Measurements from ENCODE around the gene SH3BP1. TPM values are rescaled to one million over a fixed set of nuclear protein-coding genes. Genes with fewer than 3 reads are reported as not detected.

The SH3BP1 gene
- total RNA-seq, 8 experiments from 2014 or later, result 0.87 to 17.3 (median 3.3) TPM

GRCh38 chr22:37618674-37619073 lies 20.8 kb upstream of the SH3BP1 start:
- WGBS, 10 experiments, result 86 to 100% (median 98%) methylated on average over 1 to 3 of the region's 6 CpGs; no CpG with 5 or more reads in 4 of the 10 experiments
- Histone ChIP-seq H3K27ac (no peak overlapping the region), H3K4me3 (no peak overlapping the region), H3K4me1 (replicated peaks in 1 of 2) (peaks cover under 1 to 1% of the 10 kb centered on the region in 2 donors)
- no peak for ATAC-seq (replicated peaks in 6 of 8)
- in situ Hi-C loops (cut with MboI; ENCODE audit: low pct_unique_long_range_greater_than_20kb in 2 of 9, low sequenced_read_pairs in 9 of 9, unreplicated experiment in 9 of 9), result no loop called here

GRCh38 chr22:37619991-37620390 lies 19.5 kb upstream of the SH3BP1 start:
- in situ Hi-C loops (cut with MboI; ENCODE audit: low pct_unique_long_range_greater_than_20kb in 2 of 9, low sequenced_read_pairs in 9 of 9, unreplicated experiment in 9 of 9), result no loop called here
- peaks cover 4 to 6% of the 10 kb centered on the region in 2 donors for H3K4me1 ChIP-seq (replicated peaks in 1 of 2)
- H3K27ac ChIP-seq, result no peak overlapping the region
- WGBS, 10 experiments, result 80 to 90% (median 90%) methylated on average over 2 to 3 of the region's 7 CpGs; no CpG with 5 or more reads in 7 of the 10 experiments
- no peak overlapping the region for H3K4me3 ChIP-seq
- ATAC-seq (replicated peaks in 6 of 8), result no peak

- 80 to 100% (median 88%) methylated on average over 1 to 8 of the region's 12 CpGs; no CpG with 5 or more reads in 4 of the 10 experiments for WGBS, 10 experiments
- no peak for ATAC-seq (replicated peaks in 6 of 8)
- H3K27ac ChIP-seq, result no peak overlapping the region
- in situ Hi-C loops (cut with MboI; ENCODE audit: low pct_unique_long_range_greater_than_20kb in 2 of 9, low sequenced_read_pairs in 9 of 9, unreplicated experiment in 9 of 9), result no loop called here
- H3K4me1 ChIP-seq (replicated peaks in 1 of 2), result peaks cover 4 to 6% of the 10 kb centered on the region in 2 donors
- H3K4me3 ChIP-seq, result no peak overlapping the region
Measured at GRCh38 chr22:37621352-37621860, 18.1 kb upstream of the SH3BP1 start.

GRCh38 chr22:37623075-37624016 lies 16.1 kb upstream of the SH3BP1 start:
- 0 to 71% (median 29%) methylated on average over 1 to 10 of the region's 22 CpGs; no CpG with 5 or more reads in 6 of the 10 experiments for WGBS, 10 experiments
- peak; percentile 62 to 95 (median 68) for ATAC-seq (replicated peaks in 6 of 8)
- peaks cover 4 to 6% of the 10 kb centered on the region in 2 donors for H3K4me1 ChIP-seq (replicated peaks in 1 of 2)
- in situ Hi-C loops (cut with MboI; ENCODE audit: low pct_unique_long_range_greater_than_20kb in 2 of 9, low sequenced_read_pairs in 9 of 9, unreplicated experiment in 9 of 9), result no loop called here
- no peak overlapping the region for H3K4me3 ChIP-seq
- H3K27ac ChIP-seq, result peak overlapping the region in 1 of 2 donors; percentile 22

- peak overlapping the region in 1 of 2 donors; percentile 22 for H3K27ac ChIP-seq
- no peak for ATAC-seq (replicated peaks in 6 of 8)
- in situ Hi-C loops (cut with MboI; ENCODE audit: low pct_unique_long_range_greater_than_20kb in 2 of 9, low sequenced_read_pairs in 9 of 9, unreplicated experiment in 9 of 9), result no loop called here
- no peak overlapping the region for H3K4me3 ChIP-seq
- WGBS, 10 experiments, result 63 to 100% (median 100%) methylated on average over 1 to 6 of the region's 6 CpGs; no CpG with 5 or more reads in 5 of the 10 experiments
- H3K4me1 ChIP-seq (replicated peaks in 1 of 2), result peaks cover 4 to 6% of the 10 kb centered on the region in 2 donors
Measured at GRCh38 chr22:37624017-37624365, 15.5 kb upstream of the SH3BP1 start.

- in situ Hi-C loops (cut with MboI; ENCODE audit: low pct_unique_long_range_greater_than_20kb in 2 of 9, low sequenced_read_pairs in 9 of 9, unreplicated experiment in 9 of 9), result no loop called here
- WGBS, 10 experiments, result 100% methylated on average over 1 of the region's 7 CpGs; no CpG with 5 or more reads in 9 of the 10 experiments
- Histone ChIP-seq H3K4me3 (no peak overlapping the region), H3K27ac (no peak overlapping the region), H3K4me1 (replicated peaks in 1 of 2) (peaks cover 4 to 6% of the 10 kb centered on the region in 2 donors)
- ATAC-seq (replicated peaks in 6 of 8), result no peak
Measured at GRCh38 chr22:37624876-37625275, 14.6 kb upstream of the SH3BP1 start.

GRCh38 chr22:37625737-37626136 lies 13.7 kb upstream of the SH3BP1 start:
- ATAC-seq (replicated peaks in 6 of 8), result no peak
- in situ Hi-C loops (cut with MboI; ENCODE audit: low pct_unique_long_range_greater_than_20kb in 2 of 9, low sequenced_read_pairs in 9 of 9, unreplicated experiment in 9 of 9), result no loop called here
- WGBS, 10 experiments, result 95 to 100% methylated on average over 1 to 4 of the region's 14 CpGs; no CpG with 5 or more reads in 8 of the 10 experiments
- H3K27ac ChIP-seq, result no peak overlapping the region
- H3K4me1 ChIP-seq (replicated peaks in 1 of 2), result peaks cover 4 to 6% of the 10 kb centered on the region in 2 donors
- no peak overlapping the region for H3K4me3 ChIP-seq

GRCh38 chr22:37626144-37626543 lies 13.3 kb upstream of the SH3BP1 start:
- in situ Hi-C loops (cut with MboI; ENCODE audit: low pct_unique_long_range_greater_than_20kb in 2 of 9, low sequenced_read_pairs in 9 of 9, unreplicated experiment in 9 of 9), result no loop called here
- WGBS, 10 experiments, result 80 to 100% (median 92%) methylated on average over 1 to 8 of the region's 11 CpGs; no CpG with 5 or more reads in 5 of the 10 experiments
- Histone ChIP-seq H3K27ac (no peak overlapping the region), H3K4me3 (no peak overlapping the region), H3K4me1 (replicated peaks in 1 of 2) (peaks cover 4 to 6% of the 10 kb centered on the region in 2 donors)
- no peak for ATAC-seq (replicated peaks in 6 of 8)

GRCh38 chr22:37626556-37627075 lies 12.9 kb upstream of the SH3BP1 start:
- in situ Hi-C loops (cut with MboI; ENCODE audit: low pct_unique_long_range_greater_than_20kb in 2 of 9, low sequenced_read_pairs in 9 of 9, unreplicated experiment in 9 of 9), result no loop called here
- 20 to 100% (median 87%) methylated on average over 1 to 10 of the region's 13 CpGs; no CpG with 5 or more reads in 3 of the 10 experiments for WGBS, 10 experiments
- Histone ChIP-seq H3K27ac (no peak overlapping the region), H3K4me3 (no peak overlapping the region), H3K4me1 (replicated peaks in 1 of 2) (peaks cover 4 to 6% of the 10 kb centered on the region in 2 donors)
- ATAC-seq (replicated peaks in 6 of 8), result no peak

- no peak for ATAC-seq (replicated peaks in 6 of 8)
- in situ Hi-C loops (cut with MboI; ENCODE audit: low pct_unique_long_range_greater_than_20kb in 2 of 9, low sequenced_read_pairs in 9 of 9, unreplicated experiment in 9 of 9), result no loop called here
- peaks cover 4 to 6% of the 10 kb centered on the region in 2 donors for H3K4me1 ChIP-seq (replicated peaks in 1 of 2)
- H3K4me3 ChIP-seq, result no peak overlapping the region
- no peak overlapping the region for H3K27ac ChIP-seq
- WGBS, 10 experiments, result 40 to 100% (median 82%) methylated on average over 1 to 5 of the region's 7 CpGs; no CpG with 5 or more reads in 5 of the 10 experiments
Measured at GRCh38 chr22:37627121-37627520, 12.3 kb upstream of the SH3BP1 start.

- in situ Hi-C loops (cut with MboI; ENCODE audit: low pct_unique_long_range_greater_than_20kb in 2 of 9, low sequenced_read_pairs in 9 of 9, unreplicated experiment in 9 of 9), result no loop called here
Measured at GRCh38 chr22:37627545-37627944, 11.9 kb upstream of the SH3BP1 start.

GRCh38 chr22:37628830-37629229 lies 10.6 kb upstream of the SH3BP1 start:
- Histone ChIP-seq H3K4me3 (no peak overlapping the region), H3K4me1 (replicated peaks in 1 of 2) (peaks cover 10 to 16% of the 10 kb centered on the region in 2 donors), H3K27ac (no peak overlapping the region)
- ATAC-seq (replicated peaks in 6 of 8), result no peak
- in situ Hi-C loops (cut with MboI; ENCODE audit: low pct_unique_long_range_greater_than_20kb in 2 of 9, low sequenced_read_pairs in 9 of 9, unreplicated experiment in 9 of 9), result no loop called here
- WGBS, 10 experiments, result 33 to 97% (median 52%) methylated on average over 1 to 5 of the region's 8 CpGs; no CpG with 5 or more reads in 6 of the 10 experiments

More at GRCh38 chr22:37627545-37627944, 11.9 kb upstream of the SH3BP1 start:
- ATAC-seq (replicated peaks in 6 of 8), result no peak
- Histone ChIP-seq H3K27ac (no peak overlapping the region), H3K4me1 (replicated peaks in 1 of 2) (peaks cover 4 to 6% of the 10 kb centered on the region in 2 donors), H3K4me3 (no peak overlapping the region)
- WGBS, 10 experiments, result 94 to 100% methylated on average over 2 to 3 of the region's 6 CpGs; no CpG with 5 or more reads in 8 of the 10 experiments

- no peak overlapping the region for H3K4me3 ChIP-seq
- ATAC-seq (replicated peaks in 6 of 8), result no peak
- peaks cover 19 to 24% of the 10 kb centered on the region in 2 donors for H3K4me1 ChIP-seq (replicated peaks in 1 of 2)
- in situ Hi-C loops (cut with MboI; ENCODE audit: low pct_unique_long_range_greater_than_20kb in 2 of 9, low sequenced_read_pairs in 9 of 9, unreplicated experiment in 9 of 9), result no loop called here
- no peak overlapping the region for H3K27ac ChIP-seq
- WGBS, 10 experiments, result 60% methylated on average over 2 of the region's 10 CpGs; no CpG with 5 or more reads in 9 of the 10 experiments
Measured at GRCh38 chr22:37629928-37630327, 9.5 kb upstream of the SH3BP1 start.

Data from motor neuron (in vitro differentiated cells).